ENCODE data around the gene TSHZ3.

Gene TSHZ3

GRCh38 chr19:31354316-31354715, 5.1 kb upstream of the TSHZ3 start:
- no peak for DNase-seq (ENCODE audit: low spot score)
- FAIRE-seq = no peak

DNA sequence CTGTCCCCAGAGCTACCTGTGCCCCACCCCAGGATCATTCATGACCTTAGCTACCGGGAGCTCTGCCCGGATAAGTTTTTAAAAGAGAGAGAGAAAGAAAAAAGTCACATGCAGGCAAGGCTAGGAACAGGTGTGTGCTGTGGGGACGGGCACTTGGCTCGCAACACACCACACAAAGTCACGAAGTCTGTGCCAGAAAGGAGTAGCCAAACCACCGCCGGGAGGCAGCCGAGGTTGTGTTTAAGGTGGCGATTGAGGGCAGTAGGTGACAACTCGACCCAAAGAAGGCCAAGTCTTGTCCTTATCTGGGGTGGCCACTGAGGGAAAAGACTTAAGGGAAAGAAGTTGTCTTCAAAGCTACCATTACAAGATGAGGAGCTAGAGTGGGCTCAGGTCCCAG, 4.6 kb upstream of the TSHZ3 start:
- no peak for FAIRE-seq
- no peak for DNase-seq (ENCODE audit: low spot score)

DNA sequence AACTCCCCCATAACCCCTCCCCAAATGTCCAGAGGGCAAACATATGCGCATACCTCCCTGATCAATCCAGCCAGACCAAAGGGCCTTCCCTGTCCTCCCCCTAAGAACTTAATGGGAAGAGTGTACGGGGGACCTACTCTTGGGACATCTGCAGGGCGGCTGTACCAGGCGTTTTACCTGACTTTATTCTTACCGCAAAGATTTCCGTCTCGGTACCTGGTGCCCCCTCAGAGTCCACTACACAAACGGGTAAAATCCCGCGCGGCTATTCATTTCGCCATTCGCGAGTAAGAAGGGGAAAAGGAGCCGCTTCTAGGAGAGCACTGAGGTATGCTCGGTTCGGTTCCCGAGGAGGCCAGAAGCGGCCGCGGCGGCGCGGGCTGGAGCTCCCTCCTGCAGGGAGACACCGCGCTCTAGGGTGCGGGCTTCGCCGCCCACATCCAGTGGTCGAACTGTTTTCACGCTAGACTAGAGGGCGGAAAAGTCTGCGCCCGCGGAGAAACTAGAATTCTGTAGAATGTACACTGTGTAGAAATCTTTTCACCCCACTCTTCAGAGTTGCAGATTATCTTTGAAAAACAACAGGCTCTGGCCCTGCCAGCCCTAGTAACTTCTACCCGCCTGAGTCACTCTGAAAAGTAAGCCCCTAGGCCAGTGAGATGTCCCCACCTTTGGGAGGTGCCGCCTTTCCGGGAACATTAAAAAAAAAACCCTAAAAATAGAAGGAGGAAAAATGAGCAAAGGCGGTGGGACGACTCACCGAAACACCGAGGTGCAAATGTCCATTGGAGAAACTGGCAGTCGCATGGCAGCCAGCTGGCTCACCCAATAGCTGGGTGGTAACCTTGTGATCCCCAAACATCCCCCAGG, 3.8 kb upstream of the TSHZ3 start:
- DNase-seq (ENCODE audit: low spot score) = no peak
- FAIRE-seq = no peak

GRCh38 chr19:31352296-31352781, 3.1 kb upstream of the TSHZ3 start:
- FAIRE-seq = no peak
- no peak for DNase-seq (ENCODE audit: low spot score)

- FAIRE-seq (no peak), DNase-seq (ENCODE audit: low spot score) (no peak)
Measured at GRCh38 chr19:31351855-31352195, 2.6 kb upstream of the TSHZ3 start.

DNA sequence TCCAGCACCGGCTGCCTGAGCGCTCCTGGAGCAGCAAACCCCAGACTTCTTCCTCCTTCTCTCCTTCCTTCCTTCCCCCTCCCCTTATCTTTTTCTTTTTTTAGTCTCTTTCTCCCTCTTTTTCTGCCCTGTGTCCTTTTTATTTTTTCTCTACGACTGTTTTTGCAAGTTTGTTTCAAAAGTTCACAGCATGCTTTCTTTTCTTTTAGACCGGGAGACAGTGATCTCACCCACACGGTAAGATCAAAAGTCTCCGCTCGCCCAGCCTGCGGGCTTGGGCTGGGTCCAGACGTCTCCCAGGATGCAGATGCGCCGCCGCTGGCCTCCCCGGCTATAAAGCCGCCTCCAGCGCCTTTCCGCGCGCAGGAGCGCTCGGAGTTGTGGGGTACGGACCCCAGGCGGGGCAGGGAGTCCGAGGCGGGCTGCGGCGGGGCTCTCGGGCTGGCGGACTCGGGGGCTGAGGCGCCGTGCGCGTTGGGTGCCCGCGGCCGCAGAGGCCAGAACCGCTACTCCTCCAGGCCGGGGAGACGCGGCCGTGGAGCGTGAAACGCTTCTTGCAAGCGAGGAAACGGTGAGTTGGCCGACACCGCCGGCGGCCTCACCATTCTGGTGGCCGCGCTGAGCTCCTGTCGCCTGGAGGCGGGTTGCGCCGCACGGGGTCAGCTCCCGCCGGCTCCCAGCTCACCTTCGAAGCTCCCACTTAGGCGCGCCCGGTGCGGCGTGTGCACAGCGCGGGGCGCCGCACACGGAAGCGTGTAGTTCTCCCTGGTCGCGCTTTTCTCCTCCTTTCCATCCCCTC, 2.0 kb upstream of the TSHZ3 start:
- DNase-seq (ENCODE audit: low spot score) (peak; percentile 6), FAIRE-seq (no peak)

DNA sequence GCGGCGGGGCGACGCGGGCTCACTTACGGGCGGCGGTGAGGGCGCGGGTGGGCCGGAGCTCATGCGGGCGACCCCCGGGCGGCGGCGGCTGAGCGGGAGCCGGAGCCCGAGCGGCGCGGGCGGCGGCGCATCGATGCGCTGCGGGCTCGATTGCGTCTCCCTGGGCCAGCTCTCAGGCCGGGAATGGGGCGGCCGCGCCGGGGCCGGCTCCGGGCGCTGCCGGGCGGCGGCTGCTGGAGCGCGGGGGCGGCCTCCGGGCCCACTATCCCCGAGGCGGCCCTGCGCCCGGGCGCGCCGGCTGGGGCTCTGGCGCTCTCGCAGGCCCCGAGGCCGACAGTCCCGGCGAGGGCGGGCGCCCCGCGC, 1.4 kb upstream of the TSHZ3 start:
- FAIRE-seq = no peak

DNA sequence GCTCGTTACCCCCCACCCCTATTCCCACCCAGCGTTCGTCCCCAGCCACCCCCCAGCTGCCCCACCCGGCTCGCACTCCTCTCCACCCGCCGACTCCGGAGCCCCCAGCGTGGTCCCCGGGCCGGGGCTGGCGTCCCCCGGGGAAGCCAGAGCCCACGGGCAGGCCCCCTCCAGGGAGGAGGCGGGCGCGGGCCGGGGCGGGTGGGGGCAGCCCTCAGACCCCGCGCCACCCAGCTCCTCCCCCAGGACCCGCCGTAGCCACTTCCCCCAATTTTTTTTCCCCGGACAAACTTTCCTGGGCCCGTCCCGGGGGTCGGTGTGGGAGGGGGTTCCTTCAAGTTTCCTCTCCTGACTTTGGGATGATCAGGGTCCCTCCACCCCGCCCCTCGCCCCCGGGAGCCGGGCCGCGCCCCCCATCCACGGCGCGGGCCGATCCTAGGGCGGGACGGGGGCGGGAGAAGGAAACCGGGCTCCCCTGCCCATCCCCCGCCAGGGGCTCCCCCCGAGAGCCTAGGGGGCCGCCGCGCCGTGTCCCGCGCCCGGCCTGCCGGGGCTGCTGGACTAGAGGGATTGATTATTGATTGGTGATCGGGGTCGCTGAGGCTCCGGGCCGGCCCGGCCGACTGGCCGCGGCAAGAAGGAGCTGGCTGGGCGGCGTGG, 927 bp upstream of the TSHZ3 start:
- DNase-seq (ENCODE audit: low spot score) (no peak), FAIRE-seq (no peak)

More for the DNA sequence above, 1.4 kb upstream of the TSHZ3 start:
- no peak for DNase-seq (ENCODE audit: low spot score)

DNA sequence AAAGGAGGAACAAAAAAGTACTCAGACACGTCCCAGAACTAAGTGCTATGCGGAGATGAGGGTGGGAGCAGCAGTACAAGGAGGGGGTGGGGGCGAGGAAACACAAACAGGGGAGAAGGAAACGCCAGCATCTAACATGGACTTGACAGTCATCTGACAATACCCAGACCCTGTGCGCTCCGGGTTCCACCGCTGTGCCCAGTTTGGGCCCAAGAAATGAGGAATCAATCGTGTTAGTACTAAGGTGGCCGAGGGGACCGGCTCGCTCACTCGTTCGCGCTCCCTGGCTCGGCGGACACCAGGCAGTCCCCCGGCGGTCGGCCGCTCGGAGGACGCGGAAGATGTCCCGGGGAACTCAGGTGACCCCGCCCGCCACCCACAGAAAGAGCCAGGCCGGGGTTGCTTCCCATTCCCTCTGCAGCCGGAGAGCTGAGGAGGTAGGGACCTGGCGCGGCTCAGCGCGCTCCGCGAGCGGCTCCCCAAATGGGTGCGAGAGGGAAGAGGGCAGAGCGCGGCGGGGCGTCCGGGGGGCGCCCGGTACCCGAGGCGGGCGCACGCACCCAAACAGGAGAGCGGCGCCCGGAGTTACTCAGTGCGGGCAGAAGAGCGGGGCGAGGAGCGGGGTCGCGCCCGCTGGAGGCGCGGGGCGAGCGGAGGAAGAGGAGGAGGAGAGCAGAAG, 616 bp downstream of the TSHZ3 start:
- FAIRE-seq (no peak), DNase-seq (ENCODE audit: low spot score) (no peak)

GRCh38 chr19:31347828-31348392, 1.3 kb downstream of the TSHZ3 start:
- DNase-seq (ENCODE audit: low spot score) (no peak), FAIRE-seq (no peak)

GRCh38 chr19:31347354-31347753, 1.9 kb downstream of the TSHZ3 start:
- no peak for FAIRE-seq

GRCh38 chr19:31346184-31347059, 2.8 kb downstream of the TSHZ3 start:
- DNase-seq (ENCODE audit: low spot score) = no peak
- no peak for FAIRE-seq

More at GRCh38 chr19:31347354-31347753, 1.9 kb downstream of the TSHZ3 start:
- DNase-seq (ENCODE audit: low spot score) = no peak

- DNase-seq (ENCODE audit: low spot score) (no peak), FAIRE-seq (no peak)
Measured at GRCh38 chr19:31344403-31344802, 4.8 kb downstream of the TSHZ3 start.

GRCh38 chr19:31342926-31343325, 6.3 kb downstream of the TSHZ3 start:
- no peak for DNase-seq (ENCODE audit: low spot score)
- FAIRE-seq = no peak

GRCh38 chr19:31340042-31341025, 8.9 kb downstream of the TSHZ3 start:
- FAIRE-seq (no peak), DNase-seq (ENCODE audit: low spot score) (no peak)

- no peak for FAIRE-seq
- no peak for DNase-seq (ENCODE audit: low spot score)
Measured at GRCh38 chr19:31339411-31339810, 9.8 kb downstream of the TSHZ3 start.

GRCh38 chr19:31338069-31338776, 11.0 kb downstream of the TSHZ3 start:
- DNase-seq (ENCODE audit: low spot score) (no peak), FAIRE-seq (no peak)

Data from RCC 7860 (cell line).